ENCODE results near the gene BCAP31.

BCAP31 gene

GRCh38 chrX:153741446-153741845, 17.3 kb upstream of the BCAP31 start:
- TF ChIP-seq CTCF (IDR thresholded peaks at IDR 0.05; ENCODE audit: low read depth, low read length, missing control alignments): no peak
- no peak overlapping the region for H3K4me3 ChIP-seq (ENCODE audit: low read depth, low read length)
- DNase-seq (ENCODE audit: low read depth): no peak

- no peak overlapping the region for H3K4me3 ChIP-seq (ENCODE audit: low read depth, low read length)
- no peak for TF ChIP-seq CTCF (IDR thresholded peaks at IDR 0.05; ENCODE audit: low read depth, low read length, missing control alignments)
- DNase-seq (ENCODE audit: low read depth): no peak
Observed at GRCh38 chrX:153740631-153741222, 16.5 kb upstream of the BCAP31 start.

GRCh38 chrX:153739754-153740486, 15.7 kb upstream of the BCAP31 start:
- no peak for TF ChIP-seq CTCF (IDR thresholded peaks at IDR 0.05; ENCODE audit: low read depth, low read length, missing control alignments)
- no peak for DNase-seq (ENCODE audit: low read depth)
- H3K4me3 ChIP-seq (ENCODE audit: low read depth, low read length): no peak overlapping the region

- TF ChIP-seq CTCF (IDR thresholded peaks at IDR 0.05; ENCODE audit: low read depth, low read length, missing control alignments): no peak
- no peak for DNase-seq (ENCODE audit: low read depth)
- H3K4me3 ChIP-seq (ENCODE audit: low read depth, low read length): no peak overlapping the region
Observed at GRCh38 chrX:153738056-153738605, 13.9 kb upstream of the BCAP31 start.

GRCh38 chrX:153736871-153737441, 12.8 kb upstream of the BCAP31 start:
- no peak for DNase-seq (ENCODE audit: low read depth)
- no peak for TF ChIP-seq CTCF (IDR thresholded peaks at IDR 0.05; ENCODE audit: low read depth, low read length, missing control alignments)
- H3K4me3 ChIP-seq (ENCODE audit: low read depth, low read length): no peak overlapping the region

GRCh38 chrX:153736071-153736820, 12.1 kb upstream of the BCAP31 start:
- DNase-seq (ENCODE audit: low read depth): no peak
- no peak for TF ChIP-seq CTCF (IDR thresholded peaks at IDR 0.05; ENCODE audit: low read depth, low read length, missing control alignments)

More at GRCh38 chrX:153736071-153736820, 12.1 kb upstream of the BCAP31 start:
- H3K4me3 ChIP-seq (ENCODE audit: low read depth, low read length): no peak overlapping the region

Data from GM12864 (cell line).